GM12872 (cell line): ENCODE measurements around the gene RAP1GAP2.

Experiments used
- CTCF ChIP-seq: IDR thresholded peaks from 3 replicates; pipeline ENCODE4 v1.5.1; 2011; ENCODE audit warnings: low read depth, mild to moderate bottlenecking, low read length, moderate library complexity; ENCODE audit not compliant: insufficient read depth

The RAP1GAP2 gene

GRCh38 chr17:2980904-2981246 is 184.6 kb downstream of the RAP1GAP2 start:
- no peak for TF ChIP-seq CTCF

GRCh38 chr17:2981325-2981724 is 185.1 kb downstream of the RAP1GAP2 start:
- no peak for TF ChIP-seq CTCF

GRCh38 chr17:2982854-2983253 is 186.6 kb downstream of the RAP1GAP2 start:
- no peak for TF ChIP-seq CTCF

- no peak for TF ChIP-seq CTCF
These were observed 187.0 kb downstream of the RAP1GAP2 start for GRCh38 chr17:2983255-2983654.

GRCh38 chr17:2985318-2985717 is 189.1 kb downstream of the RAP1GAP2 start:
- TF ChIP-seq CTCF, result no peak

GRCh38 chr17:2986925-2987324 is 190.7 kb downstream of the RAP1GAP2 start:
- no peak for TF ChIP-seq CTCF

- no peak for TF ChIP-seq CTCF
These were observed 193.6 kb downstream of the RAP1GAP2 start for GRCh38 chr17:2989855-2990254.

GRCh38 chr17:2990396-2990795 is 194.2 kb downstream of the RAP1GAP2 start:
- TF ChIP-seq CTCF, result no peak
